HFFc6 (cell line): Measurements from ENCODE around the gene PIMREG. TPM values are rescaled to one million over a fixed set of nuclear protein-coding genes. Genes with fewer than 3 reads are reported as not detected.

ENCODE experiments used
- DNase-seq: peaks from one replicate; pipeline ENCODE4 v3.0.0-alpha.2; 2018
- H3K27ac Mint-ChIP-seq: 2 replicates; pipeline ENCODE4 v1.8.0; 2020; ENCODE audit warnings: mild to moderate bottlenecking, mixed read lengths
- H3K27me3 Mint-ChIP-seq: 2 replicates; pipeline ENCODE4 v1.8.0; 2021; ENCODE audit warnings: mild to moderate bottlenecking, moderate library complexity, mixed read lengths; ENCODE audit not compliant: insufficient read depth
- H3K36me3 Mint-ChIP-seq: 2 replicates; pipeline ENCODE4 v1.8.0; 2021; ENCODE audit warnings: low read depth, mixed read lengths
- H3K4me1 Mint-ChIP-seq: 2 replicates; pipeline ENCODE4 v1.8.0; 2020; ENCODE audit warnings: low read depth, mixed read lengths
- H3K4me3 Mint-ChIP-seq: 2 replicates; pipeline ENCODE4 v1.8.0; 2020; ENCODE audit warnings: mild to moderate bottlenecking, moderate library complexity, mixed read lengths
- H3K9me3 Mint-ChIP-seq: 2 replicates; pipeline ENCODE4 v1.8.0; 2020; ENCODE audit warnings: mild to moderate bottlenecking, mixed read lengths
- CTCF ChIP-seq: fragments of 200-600 bp; sonication (generic); IDR thresholded peaks from 2 replicates; pipeline ENCODE4 v1.5.0; 2021; ENCODE audit warnings: antibody characterized with exemption, mild to moderate bottlenecking
- total RNA-seq, 6 experiments: library from RNA; stranded (reverse); fragmentation: NEBNext Ultra II Directional; extraction: Animal tissue kit (Norgen Biotek cat#: 25700); gene quantifications; 2 replicates in 1 of 6; 3 replicates in 5 of 6; pipeline ENCODE4 v1.2.3, GENCODE V29; 2021

PIMREG gene
- total RNA-seq, 6 experiments from 2014 or later = 17.0 to 42.5 (median 38.7) TPM

DNA sequence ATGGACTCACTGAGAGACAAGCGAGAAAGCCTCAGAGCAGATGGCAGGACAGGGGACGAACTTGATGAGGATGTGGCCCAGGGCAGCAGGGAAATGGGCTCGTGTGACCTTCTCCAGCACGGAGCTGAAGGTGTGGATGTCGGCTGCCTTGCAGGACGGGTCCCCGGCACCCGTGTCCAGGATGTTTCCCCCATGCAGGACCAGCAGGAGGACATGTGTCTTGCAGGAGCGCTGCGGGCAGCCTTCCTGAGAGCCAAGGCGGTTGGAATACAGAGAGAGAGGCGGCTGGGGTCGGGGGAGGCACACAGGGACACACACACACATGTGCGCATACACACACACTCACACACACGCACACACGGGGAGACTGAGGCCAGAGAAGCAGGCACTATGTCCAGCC lies 39.3 kb downstream of the PIMREG start:
- H3K27me3 Mint-ChIP-seq = peaks cover 43% of the 10 kb centered on the region
- H3K9me3 Mint-ChIP-seq = no peaks in the 10 kb centered on the region
- no peak overlapping the region for H3K4me3 Mint-ChIP-seq
- H3K36me3 Mint-ChIP-seq = no peaks in the 10 kb centered on the region
- DNase-seq = no peak
- peaks cover 9% of the 10 kb centered on the region for H3K4me1 Mint-ChIP-seq
- no peak for TF ChIP-seq CTCF
- no peak overlapping the region for H3K27ac Mint-ChIP-seq

DNA sequence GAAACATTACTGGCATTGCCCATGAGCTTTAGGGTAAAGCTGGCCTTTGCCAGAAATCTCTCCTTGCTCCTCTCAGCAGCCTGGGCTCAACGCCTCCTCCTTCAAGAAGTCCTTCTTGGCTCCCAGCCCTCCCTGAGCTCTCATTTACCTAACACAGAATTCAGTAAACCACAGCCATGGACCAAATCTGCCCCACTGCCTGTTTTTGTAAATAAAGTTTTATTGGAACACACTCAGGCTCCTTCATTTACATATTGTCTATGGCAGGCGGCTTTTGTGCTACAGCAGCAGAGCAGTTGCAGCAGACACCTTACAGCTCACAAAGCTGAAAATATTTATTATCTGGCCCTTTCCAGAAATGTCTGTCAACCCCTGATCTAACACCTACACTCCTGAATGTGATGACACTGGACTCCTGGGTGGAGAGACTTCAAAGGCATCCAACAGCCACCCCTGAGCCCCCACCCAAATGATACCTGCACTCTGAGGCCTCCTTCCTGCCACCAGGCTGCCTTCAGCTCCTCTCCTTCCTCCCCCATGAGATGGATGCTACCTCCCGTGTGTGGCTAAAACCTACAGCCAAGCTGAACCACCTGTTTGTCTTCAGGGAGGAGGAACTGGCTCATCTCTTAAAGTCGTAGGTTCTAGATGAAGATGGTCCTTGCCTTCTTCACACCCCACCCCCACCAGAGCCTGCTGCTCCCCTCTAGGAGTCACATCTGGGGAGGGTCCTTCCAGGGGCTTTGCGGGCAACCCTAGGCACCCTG lies 41.6 kb downstream of the PIMREG start:
- H3K9me3 Mint-ChIP-seq = no peaks in the 10 kb centered on the region
- peaks cover 38% of the 10 kb centered on the region for H3K27me3 Mint-ChIP-seq
- H3K4me1 Mint-ChIP-seq = peaks cover 11% of the 10 kb centered on the region

DNA sequence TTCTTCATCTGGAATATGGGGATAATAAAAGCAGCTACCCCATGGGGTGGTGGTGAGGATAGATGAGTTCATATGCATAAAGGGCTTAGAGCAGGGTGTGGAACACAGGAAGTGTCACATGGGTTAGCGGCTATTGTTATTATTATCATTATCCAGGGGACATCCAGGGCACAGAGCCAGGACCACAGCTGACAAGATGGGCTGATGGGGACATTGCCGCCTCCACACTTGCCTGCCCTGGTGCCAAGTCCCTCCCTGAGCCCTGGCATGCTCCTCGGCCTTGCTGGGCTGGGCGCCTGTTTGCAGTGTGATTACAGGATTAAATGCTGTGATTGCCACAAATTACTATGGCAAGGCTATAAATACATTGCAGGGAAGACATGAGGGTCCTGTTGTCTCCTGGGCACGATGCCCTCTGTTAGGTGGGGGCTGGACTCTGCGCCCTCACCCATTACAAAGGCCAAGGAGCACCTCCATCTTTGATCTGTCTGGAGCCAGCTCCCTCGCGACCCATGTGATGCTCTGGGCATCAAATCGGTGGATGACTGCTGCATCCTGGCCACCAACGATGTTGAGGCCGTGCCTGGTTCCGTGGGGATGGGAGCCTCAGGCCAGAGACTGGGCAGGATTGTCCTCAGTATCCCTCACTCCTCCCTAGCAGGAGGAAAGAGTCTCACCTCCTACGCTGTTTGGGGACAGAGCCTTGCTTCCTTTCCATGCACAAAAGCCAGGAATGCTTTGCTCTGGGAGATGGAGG lies 43.2 kb downstream of the PIMREG start:
- no peak overlapping the region for H3K27ac Mint-ChIP-seq
- no peaks in the 10 kb centered on the region for H3K9me3 Mint-ChIP-seq
- H3K4me3 Mint-ChIP-seq = no peak overlapping the region
- no peaks in the 10 kb centered on the region for H3K36me3 Mint-ChIP-seq
- H3K27me3 Mint-ChIP-seq = peaks cover 23% of the 10 kb centered on the region
- no peak for DNase-seq
- peaks cover 11% of the 10 kb centered on the region for H3K4me1 Mint-ChIP-seq
- TF ChIP-seq CTCF = no peak

More for the DNA sequence above, 41.6 kb downstream of the PIMREG start:
- Mint-ChIP-seq H3K27ac (no peak overlapping the region), H3K4me3 (no peak overlapping the region), H3K36me3 (no peaks in the 10 kb centered on the region)
- DNase-seq = no peak
- no peak for TF ChIP-seq CTCF

GRCh38 chr17:6488008-6488539 lies 43.8 kb downstream of the PIMREG start:
- no peaks in the 10 kb centered on the region for H3K9me3 Mint-ChIP-seq
- peaks cover 11% of the 10 kb centered on the region for H3K4me1 Mint-ChIP-seq
- DNase-seq = peak; percentile 22
- TF ChIP-seq CTCF = no peak
- no peaks in the 10 kb centered on the region for H3K36me3 Mint-ChIP-seq
- no peak overlapping the region for H3K4me3 Mint-ChIP-seq
- no peak overlapping the region for H3K27ac Mint-ChIP-seq
- peaks cover 24% of the 10 kb centered on the region for H3K27me3 Mint-ChIP-seq

GRCh38 chr17:6489016-6489550 lies 44.8 kb downstream of the PIMREG start:
- no peak overlapping the region for H3K27ac Mint-ChIP-seq
- peaks cover 11% of the 10 kb centered on the region for H3K4me1 Mint-ChIP-seq
- DNase-seq = no peak
- no peaks in the 10 kb centered on the region for H3K9me3 Mint-ChIP-seq
- no peaks in the 10 kb centered on the region for H3K36me3 Mint-ChIP-seq
- peaks cover 15% of the 10 kb centered on the region for H3K27me3 Mint-ChIP-seq
- no peak for TF ChIP-seq CTCF
- H3K4me3 Mint-ChIP-seq = no peak overlapping the region
